Germinal center (tissue), 1 donor: ENCODE results near the gene PGR.

ENCODE experiments used
- DNase-seq: peaks from one replicate; pipeline ENCODE4 v3.0.0; 2012; ENCODE audit warnings: mixed read lengths, low spot score

PGR gene

GRCh38 chr11:101008961-101009689 is 120.5 kb downstream of the PGR start:
- DNase-seq = no peak

- DNase-seq = no peak
Measured at GRCh38 chr11:101003468-101003867, 126.1 kb downstream of the PGR start.

GRCh38 chr11:100999756-101000155 is 129.9 kb downstream of the PGR start:
- no peak for DNase-seq

GRCh38 chr11:100994966-100995365 is 134.6 kb downstream of the PGR start:
- DNase-seq = no peak

GRCh38 chr11:100991541-100991940 is 138.1 kb downstream of the PGR start:
- no peak for DNase-seq

- no peak for DNase-seq
Measured at GRCh38 chr11:100990931-100991330, 138.7 kb downstream of the PGR start.

- DNase-seq = peak; percentile 14
Measured at GRCh38 chr11:100984668-100985067, 144.9 kb downstream of the PGR start.

- no peak for DNase-seq
Measured at GRCh38 chr11:100981196-100981824, 148.3 kb downstream of the PGR start.

- DNase-seq = no peak
Measured at GRCh38 chr11:100980156-100980555, 149.5 kb downstream of the PGR start.
